DOHH2 (cell line): Measurements from ENCODE around the gene IQSEC1.
A peak's percentile ranks its signal among the peaks of the same experiment; 100 is the strongest.

ENCODE experiments used
- H3F3A ChIP-seq: fragments of 200-600 bp; sonication (generic), shearing (Covaris generic); 2 replicates; pipeline ENCODE4 v1.6.0; 2016; ENCODE audit warnings: antibody characterized with exemption, mild to moderate bottlenecking; ENCODE audit not compliant: control insufficient read depth, insufficient read depth
- H3K27ac ChIP-seq: fragments of 200-600 bp; sonication (generic); 2 replicates; pipeline ENCODE4 v1.5.1; 2014; ENCODE audit warnings: low read depth, mild to moderate bottlenecking, low read length, moderate library complexity
- H3K27me3 ChIP-seq: fragments of 200-600 bp; sonication (generic); 2 replicates; pipeline ENCODE4 v1.6.1; 2014; ENCODE audit warnings: mild to moderate bottlenecking, low read length, mixed read lengths; ENCODE audit not compliant: control insufficient read depth
- H3K36me3 ChIP-seq: fragments of 200-600 bp; sonication (generic); 2 replicates; pipeline ENCODE4 v1.6.1; 2014; ENCODE audit warnings: mild to moderate bottlenecking, low read length, moderate library complexity, mixed read lengths; ENCODE audit not compliant: control insufficient read depth
- H3K4me1 ChIP-seq: fragments of 200-600 bp; sonication (generic); 2 replicates; pipeline ENCODE4 v1.6.1; 2014; ENCODE audit warnings: mild to moderate bottlenecking, low read length, mixed read lengths; ENCODE audit not compliant: control insufficient read depth
- H3K4me2 ChIP-seq: fragments of 200-600 bp; sonication (generic); 2 replicates; pipeline ENCODE4 v1.6.0; 2014; ENCODE audit warnings: mild to moderate bottlenecking, low read length, moderate library complexity
- H3K4me3 ChIP-seq: fragments of 200-600 bp; sonication (generic); 2 replicates; pipeline ENCODE4 v1.5.1; 2014; ENCODE audit warnings: mild to moderate bottlenecking, low read length, mixed read lengths
- H3K79me2 ChIP-seq: fragments of 200-600 bp; sonication (generic); 2 replicates; pipeline ENCODE4 v1.6.1; 2014; ENCODE audit warnings: mild to moderate bottlenecking, low read length, mixed read lengths; ENCODE audit not compliant: control insufficient read depth
- H3K9me2 ChIP-seq: fragments of 200-600 bp; sonication (generic); replicated peaks from 2 replicates; pipeline ENCODE4 v1.6.1; 2014; ENCODE audit warnings: mild to moderate bottlenecking, low read length, mixed read lengths; ENCODE audit not compliant: control insufficient read depth
- H3K9me3 ChIP-seq: fragments of 200-600 bp; sonication (generic); 2 replicates; pipeline ENCODE4 v1.6.1; 2014; ENCODE audit warnings: antibody characterized with exemption, low read length, mixed read lengths; ENCODE audit not compliant: control insufficient read depth, insufficient read depth
- H4K20me1 ChIP-seq: fragments of 200-600 bp; sonication (generic); 2 replicates; pipeline ENCODE4 v1.6.0; 2014; ENCODE audit warnings: low read depth, mild to moderate bottlenecking, antibody characterized with exemption, low read length, moderate library complexity; ENCODE audit not compliant: control insufficient read depth, insufficient read depth
- CTCF ChIP-seq: fragments of 200-600 bp; sonication (generic); IDR thresholded peaks from one replicate; pipeline ENCODE4 v1.5.1; 2014; ENCODE audit warnings: antibody characterized with exemption, mild to moderate bottlenecking, low read depth, low read length; ENCODE audit not compliant: poor library complexity, severe bottlenecking
- EZH2phosphoT487 ChIP-seq: fragments of 200-600 bp; sonication (generic); IDR thresholded peaks from 2 replicates; pipeline ENCODE4 v1.6.1; 2017; ENCODE audit warnings: borderline replicate concordance, mild to moderate bottlenecking, antibody characterized with exemption, low read length, moderate library complexity, mixed read lengths

Gene IQSEC1

GRCh38 chr3:12901623-12902045 lies 171.6 kb downstream of the IQSEC1 start:
- Histone ChIP-seq H3K9me3 (no peaks in the 10 kb centered on the region), H3K4me1 (no peaks in the 10 kb centered on the region), H3K9me2 (no peaks in the 10 kb centered on the region), H3K27me3 (peaks cover 2% of the 10 kb centered on the region; the same call in 1 of the 2 replicates), H3F3A (no peaks in the 10 kb centered on the region), H3K79me2 (no peaks in the 10 kb centered on the region), H4K20me1 (no peaks in the 10 kb centered on the region), H3K36me3 (no peaks in the 10 kb centered on the region), H3K4me3 (no peak overlapping the region), H3K27ac (no peak overlapping the region), H3K4me2 (no peak overlapping the region)
- TF ChIP-seq CTCF = peak; percentile 35
- no peak for TF ChIP-seq EZH2phosphoT487

DNA sequence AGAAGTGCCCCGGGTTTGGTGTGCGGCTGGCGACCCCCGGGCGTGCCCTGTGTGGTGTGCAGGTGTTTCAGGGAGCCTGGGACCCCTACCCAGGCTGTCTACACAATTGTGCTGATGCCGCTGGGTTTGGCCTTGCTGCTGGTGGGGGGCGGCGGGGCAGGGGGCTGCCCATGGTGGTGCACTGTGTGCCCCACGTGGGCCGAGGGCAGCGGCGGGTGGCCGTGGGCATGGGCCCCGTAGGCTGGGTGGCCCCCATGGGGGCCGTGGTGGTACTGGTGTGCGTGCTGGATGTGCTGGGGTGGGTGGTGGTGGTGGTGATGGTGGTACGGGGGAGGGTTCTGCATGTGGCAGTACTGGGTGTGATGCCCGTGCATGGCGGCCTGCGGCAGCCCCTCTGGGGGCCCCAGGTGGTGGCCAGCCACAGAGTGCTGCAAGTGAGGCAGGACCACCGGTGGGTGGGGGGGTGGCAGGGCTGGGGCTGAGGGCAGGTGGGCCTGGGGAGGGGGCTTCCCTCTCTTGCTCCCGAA lies 172.3 kb downstream of the IQSEC1 start:
- no peak overlapping the region for H3K4me2 ChIP-seq
- no peaks in the 10 kb centered on the region for H3K9me3 ChIP-seq
- no peaks in the 10 kb centered on the region for H3K9me2 ChIP-seq
- no peak overlapping the region for H3K4me3 ChIP-seq
- H3K27ac ChIP-seq = no peak overlapping the region
- no peaks in the 10 kb centered on the region for H4K20me1 ChIP-seq
- no peaks in the 10 kb centered on the region for H3F3A ChIP-seq
- H3K36me3 ChIP-seq = no peaks in the 10 kb centered on the region
- no peak for TF ChIP-seq EZH2phosphoT487
- no peak for TF ChIP-seq CTCF
- no peaks in the 10 kb centered on the region for H3K79me2 ChIP-seq
- H3K4me1 ChIP-seq = no peaks in the 10 kb centered on the region
- H3K27me3 ChIP-seq = peaks cover 2% of the 10 kb centered on the region; the same call in 1 of the 2 replicates

DNA sequence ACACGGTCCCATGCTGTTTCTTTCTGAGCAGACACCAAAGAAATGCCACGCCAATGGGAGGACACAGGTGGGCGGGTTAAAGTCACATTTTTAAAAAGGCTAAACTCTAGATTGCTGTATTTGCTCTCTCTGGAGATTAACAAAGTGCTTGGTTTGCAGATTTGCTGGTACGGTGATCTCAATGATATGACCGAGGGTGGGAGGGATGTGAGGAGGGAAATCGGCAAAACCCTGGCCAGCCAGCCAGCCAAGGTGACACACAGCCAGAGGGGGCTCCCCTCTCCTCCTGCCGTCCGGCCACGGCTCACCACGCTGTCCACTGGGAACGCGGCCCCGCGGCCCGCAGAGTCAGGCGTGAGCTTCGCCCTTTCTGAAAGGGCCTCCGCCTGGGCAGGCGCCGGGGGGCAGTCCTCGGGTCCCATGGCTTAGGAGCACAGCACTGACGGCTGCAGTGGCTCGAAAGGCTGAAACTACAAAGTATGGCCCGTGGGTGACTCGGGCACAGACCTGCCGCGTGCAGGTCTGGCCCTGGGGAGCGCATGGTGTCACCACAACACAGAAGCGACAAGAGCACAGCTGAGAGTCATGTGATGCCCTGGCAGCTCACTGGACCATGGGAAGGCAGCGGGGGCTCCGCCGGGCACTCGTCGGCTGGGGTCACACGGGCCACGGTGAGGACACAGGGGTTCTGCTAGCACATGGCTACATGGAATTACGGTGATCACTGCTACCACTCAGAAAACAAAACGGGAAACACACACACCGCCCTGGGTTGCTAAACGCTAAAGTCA lies 174.1 kb downstream of the IQSEC1 start:
- no peaks in the 10 kb centered on the region for H3K4me1 ChIP-seq
- H3K27me3 ChIP-seq = peaks cover 2% of the 10 kb centered on the region; the same call in 1 of the 2 replicates
- no peaks in the 10 kb centered on the region for H4K20me1 ChIP-seq
- H3K9me3 ChIP-seq = no peaks in the 10 kb centered on the region
- H3F3A ChIP-seq = no peaks in the 10 kb centered on the region
- H3K79me2 ChIP-seq = no peaks in the 10 kb centered on the region
- no peak overlapping the region for H3K4me2 ChIP-seq
- H3K9me2 ChIP-seq = no peaks in the 10 kb centered on the region
- TF ChIP-seq CTCF = no peak
- H3K4me3 ChIP-seq = no peak overlapping the region
- H3K27ac ChIP-seq = no peak overlapping the region
- H3K36me3 ChIP-seq = no peaks in the 10 kb centered on the region
